KOPT-K1 (cell line): Measurements from ENCODE around the gene PIK3R2.
"Not testable (repeated sequence)": the region's sequence is repeated elsewhere in the genome, so short reads cannot be mapped to it uniquely, and the experiment has no call there.

Experiments used
- H3K27ac ChIP-seq: fragments of 200-600 bp; sonication (generic); 2 replicates; pipeline ENCODE4 v1.5.1; 2016; ENCODE audit warnings: antibody characterized with exemption, mild to moderate bottlenecking, low read depth, low read length; ENCODE audit not compliant: poor library complexity, severe bottlenecking
- H3K36me3 ChIP-seq: fragments of 200-600 bp; sonication (generic); 2 replicates; pipeline ENCODE4 v1.5.1; 2017; ENCODE audit warnings: antibody characterized with exemption, mild to moderate bottlenecking, low read length, moderate library complexity; ENCODE audit not compliant: insufficient read depth
- H3K9me3 ChIP-seq: fragments of 200-600 bp; sonication (generic); 2 replicates; pipeline ENCODE4 v1.5.1; 2017; ENCODE audit warnings: antibody characterized with exemption, low read length, mild to moderate bottlenecking; ENCODE audit not compliant: insufficient read depth, poor library complexity, severe bottlenecking

PIK3R2 gene

DNA sequence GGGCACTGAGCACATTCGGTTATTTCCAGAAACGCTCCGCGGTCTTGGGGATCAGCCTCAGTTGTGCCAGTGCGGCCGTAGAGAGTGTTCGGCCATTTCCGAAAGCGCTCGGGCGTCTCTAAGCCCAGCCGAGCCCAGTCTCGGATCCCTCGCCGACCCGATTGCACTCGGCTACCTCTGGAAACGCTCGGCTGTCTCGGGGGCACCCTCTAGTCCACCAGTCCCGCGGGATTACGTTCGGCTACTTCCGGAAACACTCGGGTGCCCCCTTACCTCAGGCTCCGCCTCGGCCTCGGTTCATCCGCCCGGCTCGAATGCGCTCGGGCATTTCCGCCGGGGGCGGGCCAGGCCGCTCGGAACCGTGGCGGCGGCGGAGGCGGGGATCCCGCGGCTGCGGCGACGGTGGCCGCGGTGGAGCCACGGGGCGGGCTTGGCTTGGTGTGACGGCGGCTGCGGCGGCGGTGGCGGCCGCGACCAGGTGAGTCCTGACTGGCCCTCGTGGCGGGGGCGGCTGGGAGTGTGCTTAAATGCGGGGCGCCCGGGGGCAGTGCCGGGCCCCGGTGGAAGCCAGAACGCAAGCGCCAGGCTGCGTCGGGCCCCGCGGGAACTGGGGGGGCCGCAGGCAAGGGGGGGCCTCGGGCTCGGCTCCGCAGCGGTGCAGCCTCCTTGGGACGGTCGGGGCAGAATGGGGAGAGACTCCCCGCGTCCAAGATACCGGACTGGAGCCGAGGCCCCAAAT lies at the start of gene PIK3R2:
Gene PIK3R2, plus strand, starts transcription at position 347 of the 739 bp plus-strand sequence. CDS start 2,717 bp downstream, outside the sequence.
- Histone ChIP-seq H3K27ac (peak within 1 kb of the TSS; percentile 81), H3K9me3 (no peaks in the 10 kb centered on the region), H3K36me3 (peaks cover 15% of the 10 kb centered on the region; the same call in 1 of the 2 replicates)

DNA sequence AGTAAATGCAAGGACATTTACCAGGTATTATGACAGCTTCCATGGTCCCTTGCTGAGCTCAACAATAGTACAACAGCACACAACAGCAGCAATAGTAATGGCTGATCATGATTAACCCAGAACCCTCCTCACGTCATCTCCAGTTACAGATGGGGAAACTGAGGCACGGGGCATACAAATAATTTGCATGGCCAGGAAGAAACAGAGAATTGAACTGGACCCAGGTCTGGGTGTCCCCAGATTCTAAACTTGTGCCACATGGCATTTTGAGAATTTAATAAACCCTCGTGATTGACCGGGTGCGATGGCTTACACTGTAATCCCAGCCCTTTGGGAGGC lies 48.2 kb upstream of the PIK3R2 start:
- no peaks in the 10 kb centered on the region for H3K36me3 ChIP-seq
- H3K27ac ChIP-seq, result no peak overlapping the region
- H3K9me3 ChIP-seq, result no peaks in the 10 kb centered on the region

- H3K27ac ChIP-seq, result not testable (repeated sequence)
These were observed 47.7 kb upstream of the PIK3R2 start for GRCh38 chr19:18105259-18105658.

GRCh38 chr19:18107235-18107634 lies 45.7 kb upstream of the PIK3R2 start:
- no peaks in the 10 kb centered on the region for H3K36me3 ChIP-seq
- no peaks in the 10 kb centered on the region for H3K9me3 ChIP-seq
- no peak overlapping the region for H3K27ac ChIP-seq

More at GRCh38 chr19:18105259-18105658, 47.7 kb upstream of the PIK3R2 start:
- not testable (repeated sequence) for H3K36me3 ChIP-seq, H3K9me3 ChIP-seq

GRCh38 chr19:18108897-18109296 lies 44.1 kb upstream of the PIK3R2 start:
- Histone ChIP-seq H3K9me3 (no peaks in the 10 kb centered on the region), H3K27ac (no peak overlapping the region), H3K36me3 (no peaks in the 10 kb centered on the region)

DNA sequence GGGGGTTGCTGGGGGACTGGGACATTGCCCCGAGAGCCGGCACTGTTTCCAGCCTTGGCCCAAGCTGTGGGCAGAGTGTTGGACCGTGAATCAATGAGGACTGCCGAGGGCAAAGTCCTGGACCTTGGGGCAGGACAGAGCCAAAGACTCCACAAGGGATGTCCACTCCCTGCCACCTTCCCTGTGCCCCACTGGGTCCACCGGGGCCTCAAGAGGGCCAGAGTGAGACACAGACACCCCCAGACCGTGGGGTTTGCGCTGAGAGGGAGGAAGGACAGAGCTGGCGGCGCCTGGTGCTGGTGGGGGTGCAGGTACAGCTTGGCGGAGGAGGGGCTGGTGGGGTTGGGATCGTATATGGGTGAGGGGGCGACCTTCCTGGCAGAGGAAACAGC lies 43.6 kb upstream of the PIK3R2 start:
- peak overlapping the region; percentile 32 for H3K27ac ChIP-seq
- H3K9me3 ChIP-seq, result no peaks in the 10 kb centered on the region
- H3K36me3 ChIP-seq, result no peaks in the 10 kb centered on the region

DNA sequence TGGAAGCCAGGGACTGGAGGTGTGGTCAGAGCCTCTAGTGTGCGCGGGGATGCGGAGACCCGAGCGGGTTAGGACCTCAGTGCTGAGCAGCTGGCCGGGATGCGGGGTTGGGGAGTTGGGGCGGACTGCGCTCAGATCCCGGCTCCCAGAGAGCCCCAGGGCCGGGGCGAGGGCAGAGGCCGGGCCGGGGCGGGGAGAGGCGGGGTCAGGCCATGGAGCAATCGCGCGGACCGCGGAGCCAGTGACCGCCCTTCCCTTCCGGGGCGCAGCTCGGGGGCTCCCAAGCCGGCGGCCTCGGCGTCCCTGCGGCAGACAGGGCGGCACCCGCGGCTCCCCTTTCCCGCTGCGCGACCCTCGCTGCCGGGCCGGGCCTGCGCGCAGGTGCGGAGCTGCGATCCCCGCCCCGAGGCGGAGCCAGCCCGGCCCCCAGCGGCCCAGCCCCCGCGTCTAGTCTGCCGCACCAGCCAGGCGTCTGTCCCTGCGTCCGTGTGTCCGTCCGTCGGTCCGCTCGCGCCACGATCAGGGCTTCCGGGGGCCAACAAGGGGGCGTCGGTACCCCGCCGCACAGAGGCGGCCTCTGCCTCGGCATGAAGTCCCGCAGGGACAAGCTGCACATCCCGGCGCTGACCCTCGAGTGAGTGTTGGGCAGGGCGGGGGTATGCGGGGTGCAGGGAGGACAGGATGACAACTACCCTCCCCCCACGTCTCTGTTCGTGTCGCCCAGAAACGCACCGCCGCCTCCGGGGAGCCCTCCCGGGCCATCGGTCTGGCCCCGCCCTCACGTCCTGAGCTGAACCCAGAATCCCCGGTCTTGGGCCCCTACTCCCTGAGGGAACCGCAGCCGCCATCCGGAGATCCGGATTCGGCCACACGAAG lies 43.0 kb upstream of the PIK3R2 start:
- no peaks in the 10 kb centered on the region for H3K36me3 ChIP-seq
- H3K27ac ChIP-seq, result peak overlapping the region; percentile 32
- no peaks in the 10 kb centered on the region for H3K9me3 ChIP-seq

GRCh38 chr19:18110609-18111232 lies 42.2 kb upstream of the PIK3R2 start:
- Histone ChIP-seq H3K9me3 (no peaks in the 10 kb centered on the region), H3K36me3 (no peaks in the 10 kb centered on the region), H3K27ac (no peak overlapping the region)

DNA sequence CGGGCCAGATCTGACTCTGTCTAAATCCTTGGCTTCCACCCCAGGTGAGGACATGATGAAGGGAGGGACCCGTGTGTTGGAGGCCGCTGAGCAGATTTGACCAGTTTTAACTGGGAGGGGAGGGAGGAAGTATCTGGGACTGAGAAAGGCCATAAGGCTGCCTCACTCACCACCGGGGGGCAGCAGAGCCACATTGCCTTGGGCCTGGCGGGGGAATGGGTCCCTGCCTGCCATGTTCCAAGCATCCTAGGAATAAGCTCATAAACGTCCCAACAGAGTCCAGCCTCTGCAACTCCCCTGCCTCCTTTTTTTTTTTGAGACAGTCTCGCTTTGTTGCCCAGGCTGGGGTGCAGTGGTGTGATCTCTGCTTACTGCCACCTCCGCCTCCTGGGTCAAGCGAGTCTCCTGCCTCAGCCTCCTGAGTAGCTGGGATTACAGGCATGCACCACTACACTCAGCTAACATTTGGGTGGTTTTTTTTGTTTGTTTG lies 39.9 kb upstream of the PIK3R2 start:
- Histone ChIP-seq H3K27ac (no peak overlapping the region), H3K36me3 (no peaks in the 10 kb centered on the region), H3K9me3 (no peaks in the 10 kb centered on the region)

DNA sequence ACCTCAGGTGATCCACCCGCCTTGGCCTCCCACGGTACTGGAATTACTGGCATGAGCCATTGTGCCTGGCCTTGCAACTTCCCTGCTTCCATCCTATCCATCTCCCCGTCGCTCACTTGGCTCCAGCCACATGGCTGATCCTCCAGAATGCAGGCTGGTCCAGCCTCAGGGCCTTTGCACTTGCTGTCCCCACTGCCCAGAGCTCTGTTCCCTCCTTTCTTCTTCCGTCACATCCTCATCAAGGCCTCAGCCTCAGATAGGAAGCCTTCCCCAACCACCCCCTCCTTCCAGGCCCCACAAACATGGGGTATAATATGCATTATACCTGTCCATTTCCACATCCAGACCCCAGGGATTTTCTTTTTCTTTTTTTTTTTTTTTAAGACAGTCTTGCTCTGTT lies 39.1 kb upstream of the PIK3R2 start:
- Histone ChIP-seq H3K27ac (no peak overlapping the region), H3K9me3 (no peaks in the 10 kb centered on the region), H3K36me3 (no peaks in the 10 kb centered on the region)

GRCh38 chr19:18114483-18114882 lies 38.5 kb upstream of the PIK3R2 start:
- H3K36me3 ChIP-seq, result no peaks in the 10 kb centered on the region
- no peak overlapping the region for H3K27ac ChIP-seq

GRCh38 chr19:18117364-18117691 lies 35.6 kb upstream of the PIK3R2 start:
- peaks cover 6% of the 10 kb centered on the region; the same call in 1 of the 2 replicates for H3K36me3 ChIP-seq
- H3K27ac ChIP-seq, result peak overlapping the region; percentile 30
- H3K9me3 ChIP-seq, result no peaks in the 10 kb centered on the region

More at GRCh38 chr19:18114483-18114882, 38.5 kb upstream of the PIK3R2 start:
- H3K9me3 ChIP-seq, result no peaks in the 10 kb centered on the region

- H3K27ac ChIP-seq, result peak overlapping the region; percentile 71
- H3K9me3 ChIP-seq, result no peaks in the 10 kb centered on the region
- peaks cover 11% of the 10 kb centered on the region; the same call in 1 of the 2 replicates for H3K36me3 ChIP-seq
These were observed 35.1 kb upstream of the PIK3R2 start for GRCh38 chr19:18117692-18118378.

- peaks cover 17% of the 10 kb centered on the region; the same call in 1 of the 2 replicates for H3K36me3 ChIP-seq
- H3K9me3 ChIP-seq, result no peaks in the 10 kb centered on the region
- peak overlapping the region; percentile 71 for H3K27ac ChIP-seq
These were observed 34.4 kb upstream of the PIK3R2 start for GRCh38 chr19:18118420-18119012.
